Limb (tissue), 2 donors: ENCODE results near the gene CTRB2.
"Not testable (repeated sequence)": the region's sequence is repeated elsewhere in the genome, so short reads cannot be mapped to it uniquely, and the experiment has no call there.

ENCODE experiments used
- DNase-seq, 2 donors: peaks; one replicate each; pipeline ENCODE4 v3.0.0-alpha.2; 2016; ENCODE audit errors: extremely low spot score in 2 of 2

Gene CTRB2

GRCh38 chr16:75227361-75228142 lies 20.6 kb upstream of the CTRB2 start:
- DNase-seq, result peak in 1 of 2 donors; percentile 31

DNA sequence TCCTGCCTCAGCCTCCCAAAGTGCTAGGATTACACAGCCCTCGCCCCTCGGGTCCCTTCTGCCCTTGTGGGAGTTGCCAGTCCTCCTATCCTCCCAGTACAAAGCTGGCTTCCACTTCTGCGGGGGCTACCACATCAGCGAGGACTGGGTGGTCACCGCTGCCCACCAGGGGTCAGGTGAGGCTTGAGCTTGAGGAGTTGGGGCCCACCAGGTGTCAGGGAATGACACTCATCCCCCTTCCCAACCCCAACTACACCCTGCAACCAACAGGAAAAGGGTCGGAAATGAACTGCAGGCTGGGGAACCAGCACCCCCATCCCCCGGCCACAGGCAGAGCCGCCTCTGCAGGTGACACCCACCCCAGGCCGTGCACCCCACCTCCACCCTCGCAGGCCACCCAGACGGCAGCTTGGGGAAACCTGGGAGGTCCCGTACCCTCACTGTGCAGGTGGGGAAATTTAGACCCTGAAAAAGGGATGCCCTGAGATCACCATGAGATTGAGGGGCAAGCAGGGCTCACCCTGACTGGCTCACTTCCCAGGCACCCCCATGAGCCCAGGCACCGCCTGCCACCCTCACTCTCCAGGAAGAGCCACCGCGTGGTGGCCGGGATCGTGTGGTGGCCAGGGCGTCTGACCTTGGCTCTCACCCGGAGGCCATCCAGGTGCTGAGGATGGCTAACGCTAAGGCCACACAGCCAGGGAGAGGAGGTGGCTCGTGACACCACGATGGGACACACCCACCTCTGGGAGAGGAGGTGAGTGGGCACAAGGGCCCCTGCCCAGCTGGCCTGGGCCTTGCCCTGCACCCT lies 19.8 kb upstream of the CTRB2 start:
- DNase-seq, result no peak

DNA sequence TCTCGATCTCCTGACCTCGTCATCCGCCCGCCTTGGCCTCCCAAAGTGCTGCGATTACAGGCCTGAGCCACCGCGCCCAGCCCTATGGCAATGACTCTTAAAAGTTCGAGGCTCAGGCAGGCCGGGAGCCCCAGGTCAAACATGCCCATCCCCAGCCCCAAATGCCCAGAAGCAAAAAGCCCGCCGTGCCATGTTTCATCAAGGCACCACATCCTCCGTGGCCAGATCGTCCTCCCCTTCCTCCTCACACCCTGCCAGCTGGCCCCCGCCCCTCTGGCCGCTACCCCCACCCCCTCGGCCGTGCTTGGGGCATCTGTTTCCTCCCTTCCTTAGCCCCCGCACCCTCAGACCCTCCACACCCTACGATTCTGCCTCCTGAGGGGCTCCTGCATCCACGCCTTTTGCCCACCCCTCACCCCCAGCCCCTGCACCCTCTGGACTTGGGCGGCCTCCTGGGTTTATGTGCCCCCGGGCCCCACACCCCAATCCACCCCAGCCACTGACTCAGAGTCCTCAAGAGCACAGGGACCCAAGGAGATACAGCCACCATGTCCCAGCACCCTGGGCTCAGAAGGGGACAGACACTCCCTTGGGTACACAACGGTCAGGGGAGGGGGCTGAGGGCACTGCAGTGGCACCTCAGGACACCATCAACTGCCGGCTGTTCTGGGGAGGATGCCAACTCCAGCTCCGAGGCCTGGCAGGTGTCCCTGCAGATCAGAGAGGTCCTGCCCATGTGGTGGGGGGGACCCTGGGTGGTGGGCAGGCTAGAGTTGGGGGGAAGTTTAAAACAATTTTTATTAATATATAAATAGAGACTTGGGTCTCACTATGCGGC lies 18.9 kb upstream of the CTRB2 start:
- DNase-seq, result no peak

DNA sequence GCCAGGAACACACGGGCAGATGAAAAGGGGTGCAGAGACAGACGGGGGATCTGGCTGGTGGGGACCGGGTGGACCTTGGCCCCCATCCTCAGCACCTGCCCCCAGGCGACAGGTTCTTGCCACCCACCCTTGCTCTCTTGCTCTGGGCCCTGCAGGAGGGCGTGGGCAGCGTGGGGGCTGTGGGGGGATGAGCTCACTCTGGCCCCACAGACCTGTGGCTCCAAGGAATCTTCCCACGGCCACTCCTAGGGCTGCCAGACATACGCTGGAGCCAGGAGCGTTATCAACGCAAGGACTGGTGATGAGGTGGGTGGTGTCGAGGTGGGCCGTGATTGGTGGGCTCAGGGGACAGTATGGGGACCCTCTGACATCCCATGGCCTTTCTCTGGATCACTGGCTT lies 18.1 kb upstream of the CTRB2 start:
- DNase-seq, result no peak

DNA sequence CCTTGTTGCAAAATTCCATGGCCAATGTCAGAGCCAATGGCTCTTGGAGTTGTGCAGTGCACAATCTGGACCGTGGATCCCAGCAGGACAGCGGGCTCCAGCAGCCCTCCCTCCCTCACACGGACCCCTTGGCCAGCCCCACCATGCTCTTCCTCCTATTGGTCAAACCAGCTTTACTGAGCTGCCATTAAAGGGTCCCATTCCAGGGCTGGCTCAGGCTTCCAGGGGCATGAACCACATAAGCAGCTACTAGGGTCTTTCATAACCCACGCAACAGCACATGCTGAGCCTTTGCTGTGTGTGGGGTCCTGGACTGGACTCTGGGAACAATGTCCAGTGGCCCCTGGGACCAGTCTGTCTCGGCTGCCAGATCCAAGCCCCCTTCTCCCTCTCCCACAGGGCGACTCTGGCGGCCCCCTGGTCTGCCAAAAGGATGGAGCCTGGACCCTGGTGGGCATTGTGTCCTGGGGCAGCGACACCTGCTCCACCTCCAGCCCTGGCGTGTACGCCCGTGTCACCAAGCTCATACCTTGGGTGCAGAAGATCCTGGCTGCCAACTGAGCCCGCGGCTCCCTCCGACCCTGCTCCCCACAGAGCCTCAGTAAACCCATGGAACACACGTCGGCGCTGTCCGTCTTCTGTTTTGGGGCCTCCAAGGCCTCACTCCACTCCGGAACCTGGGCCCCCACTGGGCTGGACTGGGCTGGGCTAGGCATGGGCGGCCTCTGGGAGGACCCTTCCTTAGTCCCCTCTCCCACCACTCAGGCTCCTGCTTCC lies 17.5 kb upstream of the CTRB2 start:
- DNase-seq, result no peak

GRCh38 chr16:75223129-75223528 lies 16.2 kb upstream of the CTRB2 start:
- DNase-seq, result not testable (repeated sequence)

DNA sequence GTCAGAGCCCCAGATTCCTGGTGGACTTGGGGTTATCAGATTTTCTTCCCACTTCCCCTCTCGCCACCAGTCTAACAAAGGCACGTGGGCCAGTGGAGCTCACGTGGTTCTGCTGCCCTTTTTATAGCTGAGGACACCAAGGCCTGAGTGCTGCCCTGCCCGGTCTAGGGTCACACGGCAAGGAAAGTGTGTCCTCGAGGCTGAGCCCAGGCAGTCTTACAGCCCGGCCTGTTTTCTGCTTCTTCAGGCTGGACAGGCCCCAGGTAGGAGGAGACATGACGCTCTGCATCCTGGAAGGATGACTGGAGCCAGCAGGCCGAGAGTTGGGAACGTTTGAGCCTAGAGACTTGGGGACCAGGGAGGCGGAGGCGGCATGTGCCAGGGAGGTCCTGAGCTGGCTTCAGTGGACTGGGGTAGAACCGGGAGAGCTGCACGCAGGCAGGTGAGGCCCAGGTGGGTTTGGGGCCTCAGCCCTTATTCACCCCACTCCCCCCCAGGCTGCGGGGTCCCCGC lies 15.4 kb upstream of the CTRB2 start:
- no peak for DNase-seq

GRCh38 chr16:75219838-75220237 lies 12.9 kb upstream of the CTRB2 start:
- no peak for DNase-seq

GRCh38 chr16:75219088-75219487 lies 12.1 kb upstream of the CTRB2 start:
- DNase-seq, result no peak

DNA sequence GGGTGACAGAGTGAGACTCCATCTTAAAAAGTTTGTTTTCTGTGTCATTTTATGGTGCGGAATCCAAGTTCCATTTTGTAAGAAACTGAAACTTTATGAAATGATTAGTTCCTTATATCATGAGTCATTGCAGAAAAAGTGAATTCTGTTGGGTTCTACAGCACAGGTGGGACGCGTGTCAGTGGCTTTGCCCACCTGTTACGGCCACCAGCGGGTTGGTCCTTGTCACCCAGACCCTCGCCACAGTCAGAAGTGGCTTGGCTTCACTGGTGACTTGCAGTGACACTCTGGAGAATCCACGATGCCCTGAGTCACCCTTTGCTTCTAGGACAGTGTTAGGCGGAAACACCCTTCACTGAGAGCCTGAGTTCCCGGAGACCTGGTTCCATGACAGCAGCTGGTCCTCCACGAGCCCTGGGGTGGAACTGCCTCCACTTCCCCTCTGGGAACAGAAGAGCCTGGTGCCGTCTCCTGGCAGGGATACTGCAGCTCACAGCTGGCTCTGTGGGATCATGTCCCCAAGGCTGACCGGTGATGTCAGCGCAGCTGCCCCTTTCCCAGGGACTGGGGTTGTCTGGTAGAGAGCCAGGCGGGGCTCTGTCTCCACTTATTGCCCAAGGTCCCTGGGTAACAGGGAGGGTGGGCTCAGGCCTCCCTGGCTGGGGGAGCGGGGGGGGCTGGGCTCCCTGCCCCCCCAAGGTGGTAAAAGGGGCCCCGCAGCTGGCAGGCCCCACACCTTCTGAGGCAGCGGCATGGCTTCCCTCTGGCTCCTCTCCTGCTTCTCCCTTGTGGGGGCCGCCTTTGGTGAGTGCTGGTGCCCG lies 11.5 kb upstream of the CTRB2 start, which contains the start of gene CTRB1:
TSS of gene CTRB1 (plus strand) at position 733 of the 821 bp plus-strand sequence. CDS start at position 753, 20 bp downstream.
- no peak for DNase-seq

- no peak for DNase-seq
Observed at GRCh38 chr16:75217389-75217851, 10.5 kb upstream of the CTRB2 start.

- no peak for DNase-seq
Observed at GRCh38 chr16:75216576-75216975, 9.6 kb upstream of the CTRB2 start.

DNA sequence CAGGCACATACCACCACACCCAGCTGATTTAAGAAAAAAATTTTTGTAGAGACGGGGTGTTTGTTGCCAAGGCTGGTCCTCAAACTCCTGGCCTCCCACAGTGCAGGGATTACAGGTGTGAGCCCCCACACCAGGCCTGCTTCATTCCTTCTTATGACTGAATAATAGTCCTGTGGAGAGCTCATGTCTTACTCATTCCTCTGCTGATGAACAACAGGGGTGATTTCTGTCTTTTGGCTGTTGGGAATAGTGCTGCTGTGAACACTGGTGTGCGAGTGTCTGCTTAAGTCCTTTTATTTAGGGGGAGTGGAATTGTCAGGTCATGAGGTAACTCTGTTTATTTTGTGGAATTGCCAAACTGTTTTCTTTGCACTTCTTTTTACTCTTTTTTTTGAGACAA lies 9.2 kb upstream of the CTRB2 start:
- no peak for DNase-seq

DNA sequence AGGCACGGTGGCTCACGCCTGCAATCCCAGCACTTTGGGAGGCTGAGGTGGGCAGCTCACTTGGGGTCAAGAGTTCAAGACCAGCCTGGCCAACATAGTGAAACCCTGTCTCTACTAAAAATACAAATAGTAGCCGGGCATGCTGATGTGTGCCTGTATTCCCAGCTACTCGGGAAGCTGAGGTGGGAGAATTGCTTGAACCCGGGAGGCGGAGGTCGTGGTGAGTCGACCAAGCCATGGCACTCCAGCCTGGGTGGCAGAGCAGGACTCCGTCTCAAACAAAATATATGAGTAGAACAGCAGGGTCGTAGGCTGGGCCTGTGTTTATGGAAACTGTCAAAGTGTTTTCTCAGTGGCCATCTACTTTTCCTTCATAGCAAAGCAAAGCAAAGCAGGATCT lies 4.3 kb upstream of the CTRB2 start:
- not testable (repeated sequence) for DNase-seq

DNA sequence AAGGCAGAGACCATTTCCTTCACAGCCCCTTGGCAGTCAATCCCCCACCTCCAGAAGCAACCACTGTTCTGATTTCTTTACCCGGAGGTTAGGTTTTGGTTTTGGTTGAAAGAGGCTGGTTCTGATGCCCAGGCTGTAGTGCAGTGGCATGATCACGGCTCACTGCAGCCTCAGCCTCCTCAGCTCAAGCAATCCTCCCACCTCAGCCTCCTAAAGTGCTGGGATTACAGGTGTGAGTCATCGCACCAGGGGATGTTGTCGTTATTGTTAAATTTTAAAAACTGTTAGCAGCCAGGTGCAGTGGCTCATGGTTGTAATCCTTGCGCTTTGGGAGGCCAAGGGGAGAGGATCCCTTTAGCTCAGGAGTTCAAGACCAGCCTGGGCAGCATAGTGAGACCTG lies 3.0 kb upstream of the CTRB2 start:
- no peak for DNase-seq

DNA sequence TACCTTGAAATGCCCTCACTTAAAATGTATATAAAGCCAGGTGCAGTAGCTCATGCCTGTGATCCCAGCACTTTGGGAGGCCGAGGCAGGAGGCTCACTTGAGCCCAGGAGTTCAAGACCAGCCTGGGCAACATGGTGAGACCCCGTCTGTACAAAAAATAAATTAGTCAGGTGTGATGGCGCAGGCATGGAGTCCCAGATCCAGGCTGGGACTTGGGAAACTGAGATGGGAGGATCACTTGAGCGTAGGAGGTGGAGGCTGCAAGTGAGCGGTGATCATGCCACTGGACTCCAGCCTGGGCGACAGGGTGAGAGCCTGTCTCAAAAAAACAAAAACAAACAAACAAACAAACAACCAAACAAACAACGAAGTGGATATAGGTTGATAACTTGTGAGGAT lies 2.6 kb upstream of the CTRB2 start:
- DNase-seq, result not testable (repeated sequence)

- DNase-seq, result no peak
Observed at GRCh38 chr16:75208861-75209505, 2.0 kb upstream of the CTRB2 start.

- DNase-seq, result no peak
Observed at GRCh38 chr16:75208242-75208825, 1.4 kb upstream of the CTRB2 start.

DNA sequence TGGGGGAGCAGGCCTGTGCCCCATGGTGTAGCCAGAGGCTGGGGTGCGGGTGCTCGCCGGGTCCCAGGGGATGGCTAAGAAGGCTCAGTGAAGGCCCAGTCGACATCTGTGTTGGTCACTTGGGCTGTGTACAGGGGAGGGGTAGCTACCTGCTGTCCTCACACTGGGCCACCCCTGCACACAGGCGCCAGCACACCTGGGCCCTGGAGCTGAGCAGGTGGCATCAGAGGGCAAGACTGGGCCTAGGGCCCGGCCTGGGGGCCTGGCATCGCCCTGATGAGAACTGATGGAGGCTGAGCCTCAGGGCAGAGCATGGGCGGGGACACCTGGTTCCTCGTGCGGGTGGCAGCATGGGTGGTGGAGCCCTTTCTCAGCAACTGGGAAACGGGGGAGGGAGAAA lies 870 bp upstream of the CTRB2 start:
- DNase-seq, result no peak
